ENCODE data around the gene CXCL12.

GRCh38 chr10:44334091-44334490 is 50.8 kb downstream of the CXCL12 start:
- TF ChIP-seq CTCF (IDR thresholded peaks at IDR 0.05 in 2 of 3, conservative IDR thresholded peaks at IDR 0.05 in 1 of 3; ENCODE audit: borderline replicate concordance in 1 of 3, insufficient read depth in 1 of 3, low read depth in 2 of 3, low read length in 2 of 3) (no peak), POLR2AphosphoS5 (IDR thresholded peaks at IDR 0.05; ENCODE audit: low read depth, low read length) (no peak), MAX (IDR thresholded peaks at IDR 0.05) (no peak), POLR2A (IDR thresholded peaks at IDR 0.05; ENCODE audit: borderline replicate concordance, extremely low read depth, insufficient read depth, insufficient read length) (no peak), TCF7L2 (IDR thresholded peaks at IDR 0.05; ENCODE audit: borderline replicate concordance, extremely low read depth, insufficient read depth, insufficient read length) (no peak), EZH2phosphoT487 (IDR thresholded peaks at IDR 0.05; ENCODE audit: borderline replicate concordance) (no peak), RAD21 (IDR thresholded peaks at IDR 0.05; ENCODE audit: low read depth) (no peak), EZH2 (IDR thresholded peaks at IDR 0.05) (no peak), ZBTB33 (IDR thresholded peaks at IDR 0.05; ENCODE audit: extremely low read depth, insufficient replicate concordance, low read length) (no peak), YY1 (IDR thresholded peaks at IDR 0.05; ENCODE audit: extremely low read depth, insufficient replicate concordance, low read depth, low read length) (no peak), SRF (IDR thresholded peaks at IDR 0.05; ENCODE audit: low read depth) (no peak), ZNF274 (IDR thresholded peaks at IDR 0.05; ENCODE audit: low read depth, low read length) (no peak)
